ENCODE measurements around the gene LHB. TPM values are rescaled to one million over a fixed set of nuclear protein-coding genes. Genes with fewer than 3 reads are reported as not detected.
"Not testable (repeated sequence)": the region's sequence is repeated elsewhere in the genome, so short reads cannot be mapped to it uniquely, and the experiment has no call there.

Gene LHB
- total and polyA plus RNA-seq, 2 donors (not counting 1 experiment from before 2014, with no cell fraction given), result not detected

DNA sequence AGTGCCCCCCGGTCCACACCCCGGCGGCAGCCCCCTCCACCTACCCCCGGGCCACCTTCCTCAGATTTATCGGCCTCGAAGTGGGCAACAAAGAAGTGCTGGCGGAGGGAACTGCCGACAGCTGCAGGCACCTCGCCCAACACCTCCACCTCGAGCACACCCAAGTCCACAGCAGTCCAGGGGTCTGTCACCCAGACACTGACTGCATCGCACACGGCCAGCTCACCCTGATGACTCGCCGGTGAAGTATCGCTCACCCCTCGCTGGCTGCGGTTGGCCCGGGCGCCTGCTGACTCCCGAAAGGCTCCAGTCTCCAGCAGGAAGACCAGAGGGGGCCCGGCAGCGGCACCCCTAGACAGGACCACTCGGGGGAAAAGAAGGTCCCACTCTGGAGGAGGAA lies 8.7 kb upstream of the LHB start:
- not testable (repeated sequence) for H3K4me3 ChIP-seq (replicated peaks in 1 of 4; ENCODE audit: control extremely low read depth in 1 of 4, insufficient read depth in 1 of 4, low read depth in 3 of 4, low read length in 4 of 4); H3K36me3 ChIP-seq (ENCODE audit: control insufficient read depth, insufficient read depth, low read length); H3K27ac ChIP-seq (ENCODE audit: insufficient read depth, low read length); H3K4me1 ChIP-seq (ENCODE audit: control insufficient read depth, extremely low read depth, insufficient read depth, low read length); H3K79me2 ChIP-seq (ENCODE audit: control insufficient read depth, insufficient read depth, low read length); H4K20me1 ChIP-seq (ENCODE audit: control insufficient read depth, extremely low read depth, insufficient read depth, low read length); H3K27me3 ChIP-seq (ENCODE audit: control insufficient read depth, insufficient read depth, low read length); DNase-seq (ENCODE audit: low read depth in 2 of 2); H3K4me2 ChIP-seq (ENCODE audit: extremely low read depth, insufficient read depth, low read length); H2AFZ ChIP-seq (ENCODE audit: low read length); H3K9me3 ChIP-seq (ENCODE audit: control insufficient read depth, insufficient read depth, low read depth, low read length); H3K9ac ChIP-seq (ENCODE audit: insufficient read depth, low read length)

- H3K4me3 ChIP-seq (replicated peaks in 1 of 4; ENCODE audit: control extremely low read depth in 1 of 4, insufficient read depth in 1 of 4, low read depth in 3 of 4, low read length in 4 of 4); H3K4me1 ChIP-seq (ENCODE audit: control insufficient read depth, extremely low read depth, insufficient read depth, low read length); H3K9me3 ChIP-seq (ENCODE audit: control insufficient read depth, insufficient read depth, low read depth, low read length); H3K27ac ChIP-seq (ENCODE audit: insufficient read depth, low read length); H3K4me2 ChIP-seq (ENCODE audit: extremely low read depth, insufficient read depth, low read length); H3K36me3 ChIP-seq (ENCODE audit: control insufficient read depth, insufficient read depth, low read length); H2AFZ ChIP-seq (ENCODE audit: low read length); H3K79me2 ChIP-seq (ENCODE audit: control insufficient read depth, insufficient read depth, low read length); H4K20me1 ChIP-seq (ENCODE audit: control insufficient read depth, extremely low read depth, insufficient read depth, low read length); DNase-seq (ENCODE audit: low read depth in 2 of 2); H3K27me3 ChIP-seq (ENCODE audit: control insufficient read depth, insufficient read depth, low read length); H3K9ac ChIP-seq (ENCODE audit: insufficient read depth, low read length): not testable (repeated sequence)
Measured at GRCh38 chr19:49025088-49025487, 8.2 kb upstream of the LHB start.

- H2AFZ ChIP-seq (ENCODE audit: low read length); DNase-seq (ENCODE audit: low read depth in 2 of 2); H3K36me3 ChIP-seq (ENCODE audit: control insufficient read depth, insufficient read depth, low read length); H3K79me2 ChIP-seq (ENCODE audit: control insufficient read depth, insufficient read depth, low read length); H3K4me1 ChIP-seq (ENCODE audit: control insufficient read depth, extremely low read depth, insufficient read depth, low read length); H3K4me2 ChIP-seq (ENCODE audit: extremely low read depth, insufficient read depth, low read length); H4K20me1 ChIP-seq (ENCODE audit: control insufficient read depth, extremely low read depth, insufficient read depth, low read length); H3K27me3 ChIP-seq (ENCODE audit: control insufficient read depth, insufficient read depth, low read length); H3K9me3 ChIP-seq (ENCODE audit: control insufficient read depth, insufficient read depth, low read depth, low read length); H3K27ac ChIP-seq (ENCODE audit: insufficient read depth, low read length); H3K4me3 ChIP-seq (replicated peaks in 1 of 4; ENCODE audit: control extremely low read depth in 1 of 4, insufficient read depth in 1 of 4, low read depth in 3 of 4, low read length in 4 of 4); H3K9ac ChIP-seq (ENCODE audit: insufficient read depth, low read length): not testable (repeated sequence)
Measured at GRCh38 chr19:49024233-49024632, 7.3 kb upstream of the LHB start, which contains the start of gene CGB3. TSS of gene CGB3 (minus strand) at chr19:49024333. CDS start at chr19:49023971, 362 bp downstream.

DNA sequence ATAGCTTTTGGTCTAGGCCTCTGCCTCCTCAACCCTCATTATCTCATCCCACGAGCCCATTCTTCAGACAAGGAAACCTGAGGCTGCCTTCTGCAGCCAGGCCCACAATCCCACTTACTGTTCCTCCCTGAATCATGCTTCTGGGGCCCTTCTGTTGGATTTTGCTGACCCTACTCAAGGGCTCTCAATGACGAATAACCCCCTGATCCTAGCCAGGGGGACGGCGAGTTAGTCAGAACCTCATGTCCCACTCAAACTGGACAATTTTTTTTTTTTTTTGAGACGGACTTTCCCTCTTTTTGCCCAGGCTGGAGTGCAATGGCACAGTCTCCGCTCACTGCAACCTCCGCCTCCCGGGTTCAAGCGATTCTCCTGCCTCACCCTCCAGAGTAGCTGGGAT lies 5.2 kb upstream of the LHB start:
- Histone ChIP-seq H3K4me3 (replicated peaks in 1 of 4; ENCODE audit: control extremely low read depth in 1 of 4, insufficient read depth in 1 of 4, low read depth in 3 of 4, low read length in 4 of 4) (no peak overlapping the region), H4K20me1 (ENCODE audit: control insufficient read depth, extremely low read depth, insufficient read depth, low read length) (no peaks in the 10 kb centered on the region), H2AFZ (ENCODE audit: low read length) (no peak overlapping the region), H3K79me2 (ENCODE audit: control insufficient read depth, insufficient read depth, low read length) (no peaks in the 10 kb centered on the region), H3K9ac (ENCODE audit: insufficient read depth, low read length) (no peak overlapping the region), H3K4me2 (ENCODE audit: extremely low read depth, insufficient read depth, low read length) (no peak overlapping the region), H3K9me3 (ENCODE audit: control insufficient read depth, insufficient read depth, low read depth, low read length) (no peaks in the 10 kb centered on the region), H3K36me3 (ENCODE audit: control insufficient read depth, insufficient read depth, low read length) (no peaks in the 10 kb centered on the region), H3K27ac (ENCODE audit: insufficient read depth, low read length) (no peak overlapping the region), H3K4me1 (ENCODE audit: control insufficient read depth, extremely low read depth, insufficient read depth, low read length) (peaks cover 2% of the 10 kb centered on the region), H3K27me3 (ENCODE audit: control insufficient read depth, insufficient read depth, low read length) (peaks cover 3% of the 10 kb centered on the region)
- TF ChIP-seq CTCF (conservative IDR thresholded peaks at IDR 0.05 in 1 of 2, IDR thresholded peaks at IDR 0.05 in 1 of 2; ENCODE audit: low read depth in 1 of 2, low read length in 2 of 2) (no peak), EZH2 (IDR thresholded peaks at IDR 0.05; ENCODE audit: low read length, missing control alignments) (no peak)
- no peak for DNase-seq (ENCODE audit: low read depth in 2 of 2)
